Naive thymus-derived CD4-positive, alpha-beta T cell (primary cell): ENCODE measurements around the gene PLEKHB2. TPM values are rescaled to one million over a fixed set of nuclear protein-coding genes. Genes with fewer than 3 reads are reported as not detected.
"Not testable (repeated sequence)": the region's sequence is repeated elsewhere in the genome, so short reads cannot be mapped to it uniquely, and the experiment has no call there.

ENCODE experiments used
- ATAC-seq: fragments of 150-1000 bp; cut with Tn5 transposase; 2 replicates; pipeline ENCODE4 v1.10.0; 2021; ENCODE audit warnings: mild to moderate bottlenecking, moderate library complexity
- CTCF ChIA-PET: fragments of 350-600 bp; sonication (Branson Sonifier 250); formaldehyde crosslinking; loops from one replicate; lab custom pipeline; 2021; ENCODE audit warnings: antibody characterized with exemption; lab: Charles Lee
- POLR2A ChIA-PET: fragments of 350-600 bp; sonication (Branson Sonifier 250); formaldehyde crosslinking; loops from one replicate; lab custom pipeline; 2021; ENCODE audit warnings: antibody characterized with exemption, inconsistent platforms; lab: Charles Lee
- DNase-seq, 9 donors: peaks; one replicate each; pipeline versions ENCODE4 v3.0.0 to v3.0.0-alpha.2; 2020 to 2022; ENCODE audit warnings: mixed read lengths in 1 of 9
- H3K27ac ChIP-seq: one replicate; pipeline ENCODE4 v1.7.0; 2013; ENCODE audit warnings: mild to moderate bottlenecking, low read depth, low read length, moderate library complexity
- H3K27me3 ChIP-seq, 2 donors: one replicate each; pipeline ENCODE4 v1.7.0; 2013; ENCODE audit warnings: low read length in 2 of 2, mild to moderate bottlenecking in 2 of 2, moderate library complexity in 2 of 2; ENCODE audit not compliant: control insufficient read depth in 2 of 2, insufficient read depth in 2 of 2
- H3K36me3 ChIP-seq, 3 experiments: 1 replicate in 2 of 3; 2 replicates in 1 of 3; pipeline ENCODE4 v1.7.0; 2013; ENCODE audit warnings: low read length in 3 of 3, mild to moderate bottlenecking in 3 of 3, moderate library complexity in 1 of 3; ENCODE audit not compliant: insufficient read depth in 3 of 3, control insufficient read depth in 2 of 3
- H3K4me1 ChIP-seq, 2 donors: one replicate each; pipeline ENCODE4 v1.7.0; 2013; ENCODE audit warnings: low read length in 2 of 2, mild to moderate bottlenecking in 2 of 2, moderate library complexity in 1 of 2; ENCODE audit not compliant: control insufficient read depth in 2 of 2, insufficient read depth in 2 of 2
- H3K4me3 ChIP-seq: 2 replicates; pipeline ENCODE4 v1.7.0; 2013; ENCODE audit warnings: mild to moderate bottlenecking, low read length
- H3K9me3 ChIP-seq, 3 experiments: 1 replicate in 2 of 3; 2 replicates in 1 of 3; pipeline ENCODE4 v1.7.0; 2013; ENCODE audit warnings: low read length in 3 of 3; ENCODE audit not compliant: control insufficient read depth in 2 of 3
- H3K27ac Mint-ChIP-seq, 9 donors: one replicate each; pipeline ENCODE4 v1.8.0; 2020 to 2022; ENCODE audit warnings: mixed read lengths in 9 of 9, mild to moderate bottlenecking in 8 of 9, moderate library complexity in 5 of 9, inconsistent platforms in 2 of 9
- H3K27me3 Mint-ChIP-seq, 5 donors: one replicate each; pipeline ENCODE4 v1.8.0; 2021 to 2022; ENCODE audit warnings: mixed read lengths in 5 of 5, mild to moderate bottlenecking in 1 of 5
- H3K36me3 Mint-ChIP-seq, 5 donors: one replicate each; pipeline ENCODE4 v1.8.0; 2020 to 2022; ENCODE audit warnings: mixed read lengths in 5 of 5, mild to moderate bottlenecking in 3 of 5, inconsistent platforms in 1 of 5
- H3K4me1 Mint-ChIP-seq, 7 donors: one replicate each; pipeline ENCODE4 v1.8.0; 2020 to 2022; ENCODE audit warnings: mixed read lengths in 7 of 7, mild to moderate bottlenecking in 3 of 7, inconsistent platforms in 1 of 7
- H3K4me3 Mint-ChIP-seq, 10 donors: one replicate each; pipeline ENCODE4 v1.8.0; 2020 to 2022; ENCODE audit warnings: mild to moderate bottlenecking in 10 of 10, mixed read lengths in 10 of 10, moderate library complexity in 6 of 10, inconsistent platforms in 2 of 10
- H3K9me3 Mint-ChIP-seq, 11 donors: one replicate each; pipeline ENCODE4 v1.8.0; 2020 to 2022; ENCODE audit warnings: mixed read lengths in 11 of 11, mild to moderate bottlenecking in 4 of 11, inconsistent platforms in 1 of 11, moderate library complexity in 1 of 11
- intact Hi-C, 2 donors: fragments of 100-400 bp; cut with micrococcal nuclease; formaldehyde crosslinking; loops; one replicate each; pipeline ENCODE4 v1.15.1; 2023
- polyA plus RNA-seq, 2 donors: library from polyadenylated mRNA; unstranded; fragments of 300-500 nt; fragmentation: Illumina TruSeq; gene quantifications; one replicate each; pipeline ENCODE4 v1.2.3, GENCODE V29; 2021
- total RNA-seq, 6 experiments: library from RNA in 5 of 6; stranded (reverse) in 5 of 6; gene quantifications; 1 replicate in 5 of 6; 2 replicates in 1 of 6; pipeline ENCODE4 v1.2.3 and lab custom pipeline; 2021 to 2026

Gene PLEKHB2
- total and polyA plus RNA-seq, 7 experiments from 2014 or later = 43.1 to 92.3 (median 64.4) TPM

DNA sequence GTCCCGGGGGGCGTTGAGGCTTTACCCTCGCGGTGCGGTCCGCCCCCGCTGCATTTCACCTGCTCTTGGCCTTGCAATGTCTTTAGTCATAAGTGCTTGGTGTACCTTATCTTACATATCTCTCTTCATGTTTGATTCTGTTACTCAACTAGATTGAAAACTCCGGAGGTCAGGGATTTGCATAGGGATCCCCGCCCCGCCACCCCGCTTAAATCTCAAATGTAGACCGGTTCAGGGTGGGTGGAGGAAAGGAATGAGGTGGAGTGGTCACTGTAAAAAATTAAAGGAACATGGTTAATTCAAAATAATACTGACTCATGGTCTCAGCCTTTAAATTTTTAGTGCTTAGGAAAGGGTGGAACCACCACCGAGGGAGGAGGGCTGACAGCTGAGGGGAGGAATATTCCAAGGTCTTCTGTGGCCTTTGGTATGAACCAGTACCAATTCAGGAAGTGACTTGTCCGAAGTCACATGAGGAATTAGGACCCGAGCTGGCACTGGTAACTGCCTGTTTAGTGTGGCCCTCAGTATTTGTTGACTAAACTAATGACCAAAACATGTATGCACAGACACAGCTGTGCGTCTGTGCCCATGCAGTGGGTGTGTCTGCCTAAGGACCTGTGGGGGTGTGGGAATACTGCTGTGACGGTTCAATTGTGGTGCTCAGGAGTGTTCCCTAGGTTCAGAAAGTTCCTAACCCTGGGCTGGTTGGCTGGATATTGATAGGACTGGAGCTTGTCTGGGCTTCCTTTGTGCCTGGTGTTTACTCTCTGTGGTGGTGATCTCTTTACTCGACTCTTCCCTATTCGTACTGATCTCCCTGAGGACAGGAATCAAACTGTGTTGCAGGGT lies 1.0 kb downstream of the PLEKHB2 start:
- Mint-ChIP-seq H3K27me3 (no peaks in the 10 kb centered on the region), H3K4me1 (peaks cover 36 to 78% (median 60%) of the 10 kb centered on the region in 7 donors), H3K9me3 (peaks cover 0 to 5% (median 0%) of the 10 kb centered on the region in 11 donors), H3K36me3 (peaks cover 4 to 14% (median 13%) of the 10 kb centered on the region in 5 donors), H3K27ac (peak overlapping the region; percentile 93 to 99 (median 96)), H3K4me3 (peak overlapping the region; percentile 93 to 98 (median 96))
- ChIA-PET CTCF (interaction anchor here (0.7 kb wide), 1 partner anchor 25 kb away, joined by 3 read pairs; no protein-coding TSS in a partner anchor), POLR2A (interaction anchor here (7.5 kb wide), 1 partner anchor 12 kb away, joined by 112 read pairs; the partner anchor contains the start of gene FAM168B)
- intact Hi-C loops = loop anchor here (1.0 to 10.0 kb wide), 9 partner anchors 13 to 764 kb away; partner anchors contain the start of genes FAM168B (in 1 of the 2), GPR148 (in 1 of the 2), IMP4 (in 1 of the 2) and MZT2A (in 1 of the 2)
- H3K27ac ChIP-seq = peak overlapping the region; percentile 98
- H3K9me3 ChIP-seq = no peaks in the 10 kb centered on the region
- H3K36me3 ChIP-seq = peaks cover 0 to 7% (median 0%) of the 10 kb centered on the region in 3 experiments
- DNase-seq = peak in 3 of 9 donors; percentile 13 to 55 (median 23)
- H3K27me3 ChIP-seq = no peaks in the 10 kb centered on the region
- ATAC-seq = peak; percentile 38
- H3K4me3 ChIP-seq = peak overlapping the region; percentile 95
- H3K4me1 ChIP-seq = peaks cover 15 to 22% of the 10 kb centered on the region in 2 donors

DNA sequence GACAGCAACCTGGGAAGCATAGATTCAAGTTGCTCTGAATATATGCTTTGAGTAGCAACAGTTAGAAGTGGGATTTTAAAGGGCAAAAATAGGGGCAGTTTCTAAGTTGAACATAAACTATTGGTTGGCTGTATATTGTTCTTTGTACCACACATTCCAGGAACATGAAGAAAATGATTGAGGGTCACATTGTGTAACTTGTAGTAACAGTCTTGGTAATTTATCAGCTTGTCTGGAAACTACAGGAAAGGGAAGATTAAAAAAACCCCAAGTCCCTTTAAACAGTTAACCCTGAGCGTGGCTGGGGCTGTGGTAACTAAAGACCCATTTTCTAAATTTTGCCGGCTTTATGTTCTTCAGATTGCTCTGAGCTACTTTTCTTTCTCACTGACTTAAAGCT lies 7.4 kb downstream of the PLEKHB2 start:
- Mint-ChIP-seq H3K27ac (peak overlapping the region in 8 of 9 donors; percentile 14 to 79 (median 52)), H3K27me3 (no peaks in the 10 kb centered on the region), H3K4me1 (peaks cover 49 to 92% (median 79%) of the 10 kb centered on the region in 7 donors), H3K9me3 (peaks cover 0 to 8% (median 0%) of the 10 kb centered on the region in 11 donors), H3K36me3 (peaks cover 4 to 55% (median 40%) of the 10 kb centered on the region in 5 donors), H3K4me3 (peak overlapping the region in 5 of 10 donors; percentile 11 to 65 (median 34))
- DNase-seq (no peak), ATAC-seq (no peak)
- intact Hi-C loops = no loop called here
- H3K4me1 ChIP-seq = peaks cover 3 to 18% of the 10 kb centered on the region in 2 donors
- CTCF ChIA-PET = interaction anchor here (0.6 kb wide), 1 partner anchor 1161 kb away, joined by 5 read pairs; no protein-coding TSS in a partner anchor
- H3K27me3 ChIP-seq = no peaks in the 10 kb centered on the region
- POLR2A ChIA-PET = interaction anchor here (0.8 to 1.4 kb wide), 2 partner anchors 8 to 20 kb away, joined by 3 to 7 read pairs; partner anchors contain the start of gene PLEKHB2
- H3K36me3 ChIP-seq = peaks cover 0 to 6% (median 0%) of the 10 kb centered on the region in 3 experiments
- H3K9me3 ChIP-seq = no peaks in the 10 kb centered on the region
- H3K27ac ChIP-seq = no peak overlapping the region
- no peak overlapping the region for H3K4me3 ChIP-seq

DNA sequence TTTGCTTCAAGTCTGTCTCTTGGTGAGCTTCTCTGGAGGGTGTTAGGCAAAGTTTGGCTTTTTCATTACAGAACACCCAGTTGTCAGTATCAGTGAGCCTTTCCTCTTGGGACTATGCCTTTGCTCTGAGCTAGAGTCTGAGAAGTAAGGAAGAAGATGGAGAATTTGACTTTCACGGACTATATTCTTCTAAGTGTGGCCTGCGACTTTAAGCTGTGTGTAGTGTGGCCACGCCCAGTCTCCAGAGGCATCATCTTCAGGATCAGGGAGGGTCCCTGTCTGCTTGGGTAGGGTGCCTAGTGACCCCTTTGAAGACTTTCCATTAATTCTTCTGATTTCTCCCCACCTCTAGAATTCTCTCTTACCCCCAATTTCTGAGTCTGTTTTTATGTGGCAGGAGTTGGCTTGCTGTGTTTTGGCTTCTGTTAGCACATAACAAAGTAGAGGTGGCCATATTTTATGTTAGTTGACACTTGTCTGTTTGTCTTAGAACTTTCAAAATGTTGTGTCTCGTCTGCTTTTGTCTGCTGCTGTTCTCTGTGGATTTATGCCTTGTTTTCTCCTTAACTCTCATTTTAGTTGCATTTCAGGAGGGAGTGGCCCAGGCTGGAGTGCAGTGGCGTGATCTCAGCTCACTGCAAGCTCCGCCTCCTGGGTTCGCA lies 8.6 kb downstream of the PLEKHB2 start:
- ATAC-seq (no peak), DNase-seq (no peak)
- Histone ChIP-seq H3K36me3 (peaks cover 0 to 6% (median 0%) of the 10 kb centered on the region in 3 experiments), H3K27ac (no peak overlapping the region), H3K9me3 (no peaks in the 10 kb centered on the region), H3K4me3 (no peak overlapping the region), H3K27me3 (no peaks in the 10 kb centered on the region), H3K4me1 (peaks cover 3 to 18% of the 10 kb centered on the region in 2 donors)
- peak overlapping the region in 4 of 10 donors; percentile 13 to 35 (median 30) for H3K4me3 Mint-ChIP-seq
- POLR2A ChIA-PET = interaction anchor here (1.4 kb wide), 1 partner anchor 9 kb away, joined by 7 read pairs; the partner anchor contains the start of gene PLEKHB2
- peak overlapping the region in 5 of 9 donors; percentile 12 to 52 (median 38) for H3K27ac Mint-ChIP-seq
- H3K27me3 Mint-ChIP-seq = no peaks in the 10 kb centered on the region
- peaks cover 4 to 57% (median 40%) of the 10 kb centered on the region in 5 donors for H3K36me3 Mint-ChIP-seq
- intact Hi-C loops = no loop called here
- peaks cover 50 to 90% (median 80%) of the 10 kb centered on the region in 7 donors for H3K4me1 Mint-ChIP-seq
- CTCF ChIA-PET = no interaction called here
- H3K9me3 Mint-ChIP-seq = peaks cover 0 to 8% (median 0%) of the 10 kb centered on the region in 11 donors

DNA sequence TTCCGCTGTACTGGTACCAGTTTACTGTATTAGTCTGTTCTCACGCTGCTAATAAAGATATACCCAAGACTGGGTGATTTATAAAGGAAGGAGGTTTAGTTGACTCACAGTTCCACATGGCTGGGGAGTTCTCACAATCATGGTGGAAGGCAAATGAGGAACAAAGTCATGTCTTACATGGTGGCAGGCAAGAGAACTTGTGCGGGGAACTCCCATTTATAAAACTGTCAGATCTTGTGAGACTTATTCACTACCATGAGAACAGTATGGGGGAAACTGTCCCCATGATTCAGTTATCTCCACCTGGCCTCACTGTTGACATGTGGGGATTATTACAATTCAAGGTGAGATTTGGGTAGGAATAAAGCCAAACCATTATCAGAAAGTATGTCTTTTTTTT lies 9.8 kb downstream of the PLEKHB2 start:
- H3K9me3 Mint-ChIP-seq, H3K27ac ChIP-seq, H3K9me3 ChIP-seq, CTCF ChIA-PET, DNase-seq, H3K27me3 ChIP-seq, H3K36me3 ChIP-seq, H3K27me3 Mint-ChIP-seq, POLR2A ChIA-PET, H3K4me3 ChIP-seq, intact Hi-C loops: not testable (repeated sequence)
- peak overlapping the region in 3 of 10 donors; percentile 5 to 22 (median 15) for H3K4me3 Mint-ChIP-seq
- peak overlapping the region in 6 of 9 donors; percentile 4 to 66 (median 36) for H3K27ac Mint-ChIP-seq
- peaks cover 4 to 57% (median 40%) of the 10 kb centered on the region in 5 donors for H3K36me3 Mint-ChIP-seq
- peak; percentile 11 for ATAC-seq
- peaks cover 48 to 88% (median 76%) of the 10 kb centered on the region in 7 donors for H3K4me1 Mint-ChIP-seq
- peaks cover 3 to 18% of the 10 kb centered on the region in 2 donors for H3K4me1 ChIP-seq

DNA sequence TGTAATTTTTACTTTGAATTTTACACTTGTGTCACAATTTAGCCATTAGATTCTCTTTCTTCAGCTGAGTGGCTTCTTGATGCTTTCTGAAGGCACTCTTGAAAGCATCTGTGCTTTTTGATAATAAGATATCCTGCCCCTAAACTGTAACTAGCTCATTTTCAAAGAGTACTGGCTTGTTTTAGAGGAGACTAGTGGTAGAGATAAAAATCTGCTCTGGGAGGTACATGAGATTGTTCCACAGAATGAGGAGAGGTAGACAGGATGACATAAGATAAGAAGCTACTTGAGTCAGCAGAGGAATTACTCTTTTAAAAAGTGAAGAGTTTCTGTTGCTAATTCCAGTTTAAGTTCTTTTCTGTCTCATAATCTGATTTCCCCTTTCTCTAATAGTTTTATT lies 10.6 kb downstream of the PLEKHB2 start:
- Histone ChIP-seq H3K36me3 (peaks cover 0 to 8% (median 0%) of the 10 kb centered on the region in 3 experiments), H3K27ac (no peak overlapping the region), H3K4me3 (no peak overlapping the region), H3K9me3 (no peaks in the 10 kb centered on the region), H3K4me1 (peaks cover 3 to 18% of the 10 kb centered on the region in 2 donors), H3K27me3 (no peaks in the 10 kb centered on the region)
- H3K36me3 Mint-ChIP-seq = peaks cover 0 to 52% (median 35%) of the 10 kb centered on the region in 5 donors
- peaks cover 0 to 8% (median 0%) of the 10 kb centered on the region in 11 donors for H3K9me3 Mint-ChIP-seq
- H3K4me1 Mint-ChIP-seq = peaks cover 44 to 85% (median 73%) of the 10 kb centered on the region in 7 donors
- CTCF ChIA-PET = no interaction called here
- no peaks in the 10 kb centered on the region for H3K27me3 Mint-ChIP-seq
- H3K4me3 Mint-ChIP-seq = peak overlapping the region in 4 of 10 donors; percentile 6 to 25 (median 14)
- POLR2A ChIA-PET = interaction anchor here (0.7 kb wide), 1 partner anchor 13 kb away, joined by 3 read pairs; no protein-coding TSS in a partner anchor
- peak overlapping the region in 5 of 9 donors; percentile 9 to 41 (median 17) for H3K27ac Mint-ChIP-seq
- DNase-seq (no peak), ATAC-seq (no peak)
- intact Hi-C loops = no loop called here

DNA sequence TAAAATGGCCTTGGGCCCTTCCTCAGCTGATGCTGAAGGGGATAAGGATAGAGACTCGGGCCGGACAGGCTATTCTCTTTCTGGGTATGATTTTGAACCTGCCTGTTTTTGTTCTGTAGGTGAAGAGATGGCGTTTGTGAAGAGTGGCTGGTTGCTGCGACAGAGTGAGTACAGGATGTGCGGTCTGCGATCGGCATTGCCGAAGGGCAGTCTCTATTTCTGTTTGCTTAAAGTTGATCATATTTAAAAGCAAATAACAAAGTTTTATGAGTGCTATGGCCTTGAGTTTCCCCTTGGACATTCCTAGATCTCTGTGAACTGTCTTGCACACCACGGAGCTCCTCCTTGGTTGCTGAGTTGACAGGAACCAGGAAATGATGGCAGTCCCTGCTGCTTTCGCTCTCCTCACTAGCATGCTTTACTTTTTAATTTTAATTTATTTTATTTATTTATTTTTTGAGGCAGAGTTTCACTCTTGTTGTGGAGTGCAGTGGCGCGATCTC lies 15.7 kb downstream of the PLEKHB2 start:
- Mint-ChIP-seq H3K4me3 (no peak overlapping the region), H3K27me3 (no peaks in the 10 kb centered on the region), H3K4me1 (peaks cover 18 to 45% (median 39%) of the 10 kb centered on the region in 7 donors), H3K27ac (peak overlapping the region in 3 of 9 donors; percentile 5 to 63 (median 17)), H3K36me3 (peaks cover 0 to 43% (median 28%) of the 10 kb centered on the region in 5 donors), H3K9me3 (no peaks in the 10 kb centered on the region)
- H3K27ac ChIP-seq = no peak overlapping the region
- H3K36me3 ChIP-seq = peaks cover 0 to 29% (median 3%) of the 10 kb centered on the region in 3 experiments
- intact Hi-C loops = no loop called here
- DNase-seq (no peak), ATAC-seq (no peak)
- H3K4me1 ChIP-seq = no peaks in the 10 kb centered on the region
- no peaks in the 10 kb centered on the region for H3K27me3 ChIP-seq
- ChIA-PET CTCF (no interaction called here), POLR2A (no interaction called here)
- H3K4me3 ChIP-seq = no peak overlapping the region
- no peaks in the 10 kb centered on the region for H3K9me3 ChIP-seq
